SK-N-SH (cell line): Measurements from ENCODE around the gene CKM. TPM values are rescaled to one million over a fixed set of nuclear protein-coding genes. Genes with fewer than 3 reads are reported as not detected.

Experiments used
- CTCF ChIA-PET: fragments of 300-600, 350-600 bp; formaldehyde crosslinking; extraction: SDS; loops from one replicate; lab custom pipeline; 2021; lab: Yijun Ruan, JAX
- POLR2A ChIA-PET: fragments of 350-600 bp; sonication (Branson Sonifier 250); formaldehyde crosslinking; extraction: SDS; loops from one replicate; lab custom pipeline; 2020; ENCODE audit warnings: antibody characterized with exemption, inconsistent platforms; lab: Yijun Ruan, JAX
- DNase-seq: peaks from one replicate; pipeline ENCODE4 v3.0.0; 2012
- H2AFZ ChIP-seq: fragments of 200-600 bp; sonication (generic); 2 replicates; pipeline ENCODE4 v1.8.1; 2016; ENCODE audit warnings: antibody characterized with exemption, mild to moderate bottlenecking, low read depth
- H3F3A ChIP-seq: fragments of 200-600 bp; sonication (generic); replicated peaks from 2 replicates; pipeline ENCODE3; 2016; ENCODE audit warnings: antibody characterized with exemption, mild to moderate bottlenecking; ENCODE audit not compliant: insufficient read depth
- H3K27ac ChIP-seq, 2 experiments: fragments of 200-500 bp in 1 of 2; fragments of 200-600 bp in 1 of 2; sonication (Bioruptor generic) in 1 of 2; sonication (generic), shearing (Covaris generic) in 1 of 2; 2 replicates each; pipeline versions ENCODE4 v1.5.1 to v1.6.1; 2014 to 2016; ENCODE audit warnings: low read depth in 2 of 2, inconsistent platforms in 1 of 2, low read length in 1 of 2, mild to moderate bottlenecking in 1 of 2, mixed read lengths in 1 of 2
- H3K27me3 ChIP-seq: fragments of 200-600 bp; sonication (generic), shearing (Covaris generic); 2 replicates; pipeline ENCODE4 v1.6.1; 2016; ENCODE audit warnings: mixed run types; ENCODE audit not compliant: insufficient read depth
- H3K36me3 ChIP-seq, 2 experiments: fragments of 200-500 bp in 1 of 2; fragments of 200-600 bp in 1 of 2; sonication (Bioruptor generic) in 1 of 2; sonication (generic) in 1 of 2; replicated peaks in 1 of 2; 2 replicates each; pipeline versions ENCODE3 to v1.5.1; 2014 to 2016; ENCODE audit warnings: low read length in 1 of 2, mild to moderate bottlenecking in 1 of 2; ENCODE audit not compliant: insufficient read depth in 2 of 2, control insufficient read depth in 1 of 2
- H3K4me1 ChIP-seq, 2 experiments: fragments of 200-500 bp in 1 of 2; fragments of 200-600 bp in 1 of 2; sonication (Bioruptor generic) in 1 of 2; sonication (generic), shearing (Covaris generic) in 1 of 2; 2 replicates each; pipeline versions ENCODE4 v1.5.1 to v1.6.1; 2014 to 2016; ENCODE audit warnings: low read depth in 1 of 2, low read length in 1 of 2, mixed run types in 1 of 2; ENCODE audit not compliant: insufficient read depth in 2 of 2, control insufficient read depth in 1 of 2
- H3K4me2 ChIP-seq: fragments of 200-600 bp; sonication (generic), shearing (Covaris generic); 2 replicates; pipeline ENCODE4 v1.6.1; 2017; ENCODE audit warnings: mixed run types
- H3K4me3 ChIP-seq, 2 experiments: fragments of 200-500 bp in 1 of 2; fragments of 200-600 bp in 1 of 2; sonication (Bioruptor generic) in 1 of 2; sonication (generic), shearing (Covaris generic) in 1 of 2; 2 replicates each; pipeline versions ENCODE4 v1.5.1 to v1.8.1; 2014 to 2016; ENCODE audit warnings: low read depth in 2 of 2, inconsistent platforms in 1 of 2, low read length in 1 of 2, mild to moderate bottlenecking in 1 of 2, mixed read lengths in 1 of 2, moderate library complexity in 1 of 2
- H3K79me2 ChIP-seq: fragments of 200-600 bp; sonication (generic); 2 replicates; pipeline ENCODE4 v1.8.1; 2017; ENCODE audit warnings: mild to moderate bottlenecking; ENCODE audit not compliant: insufficient read depth
- H3K9ac ChIP-seq: fragments of 200-600 bp; sonication (generic); 2 replicates; pipeline ENCODE4 v1.6.1; 2017; ENCODE audit warnings: mixed run types
- H3K9me2 ChIP-seq: fragments of 200-600 bp; sonication (generic); 2 replicates; pipeline ENCODE4 v1.6.1; 2017; ENCODE audit warnings: mixed run types
- H3K9me3 ChIP-seq: fragments of 200-600 bp; sonication (generic); 2 replicates; pipeline ENCODE4 v1.6.1; 2017; ENCODE audit warnings: mixed run types, mild to moderate bottlenecking, moderate library complexity
- H4K20me1 ChIP-seq: fragments of 200-600 bp; sonication (generic); 2 replicates; pipeline ENCODE4 v1.6.1; 2017; ENCODE audit warnings: mild to moderate bottlenecking, mixed run types; ENCODE audit not compliant: insufficient read depth
- IRF3 ChIP-seq: fragments of 150-350 bp; IDR thresholded peaks from 2 replicates; pipeline ENCODE4 v1.6.1; 2016; ENCODE audit warnings: mild to moderate bottlenecking, low read depth, low read length
- MAX ChIP-seq: IDR thresholded peaks from 2 replicates; pipeline ENCODE4 v1.4.0; 2012; ENCODE audit warnings: low read depth
- PBX3 ChIP-seq: IDR thresholded peaks from 2 replicates; pipeline ENCODE4; 2012
- TAF1 ChIP-seq: IDR thresholded peaks from 2 replicates; pipeline ENCODE4 v1.6.1; 2012; ENCODE audit warnings: low read depth, mild to moderate bottlenecking, low read length, moderate library complexity, borderline replicate concordance
- USF1 ChIP-seq: IDR thresholded peaks from 2 replicates; pipeline ENCODE4 v1.4.0; 2012; ENCODE audit warnings: low read depth, borderline replicate concordance
- WGBS: methylation state at CpG from one replicate; pipeline ENCODE4 v1.1.6; 2017; ENCODE audit warnings: low lambda C conversion rate; 5-methylcytosine and 5-hydroxymethylcytosine counted together
- polyA plus RNA-seq, 3 experiments: library from polyadenylated mRNA; depleted of rRNA; stranded (reverse); fragments of >200 nt; gene quantifications; 2 replicates each; pipeline ENCODE4 v1.2.3, GENCODE V29; 2012

The CKM gene
- polyA plus RNA-seq, 1 of the 3 experiments (the other 2 are of a cell fraction) = 0.05 TPM

- POLR2A ChIA-PET = interaction anchor here (1.4 kb wide), 1 partner anchor 21 kb away, joined by 3 read pairs; no protein-coding TSS in a partner anchor
- Histone ChIP-seq H3F3A (peaks cover 7% of the 10 kb centered on the region), H3K27ac (no peak overlapping the region), H3K4me1 (peaks cover 0 to 7% of the 10 kb centered on the region in 2 experiments; a peak in 1 of 4 replicates), H3K79me2 (no peaks in the 10 kb centered on the region), H3K27me3 (no peaks in the 10 kb centered on the region), H3K4me3 (no peak overlapping the region), H3K9me2 (no peaks in the 10 kb centered on the region), H3K4me2 (no peak overlapping the region), H3K9ac (no peak overlapping the region), H3K9me3 (no peaks in the 10 kb centered on the region), H2AFZ (no peak overlapping the region), H3K36me3 (no peaks in the 10 kb centered on the region), H4K20me1 (no peaks in the 10 kb centered on the region)
- peak; percentile 75 for TF ChIP-seq PBX3
- TF ChIP-seq USF1 = no peak
- WGBS = 11% methylated on average over 5 of the region's 5 CpGs
- CTCF ChIA-PET = no interaction called here
- no peak for DNase-seq
Measured at GRCh38 chr19:45305421-45305820, 17.3 kb downstream of the CKM start.

- Histone ChIP-seq H3K79me2 (no peaks in the 10 kb centered on the region), H3K9me2 (no peaks in the 10 kb centered on the region), H3K9me3 (no peaks in the 10 kb centered on the region), H3K4me1 (peaks cover 0 to 7% of the 10 kb centered on the region in 2 experiments; a peak in 1 of 4 replicates), H4K20me1 (no peaks in the 10 kb centered on the region), H3K4me3 (no peak overlapping the region), H3F3A (peaks cover 7% of the 10 kb centered on the region), H3K27ac (no peak overlapping the region), H3K9ac (no peak overlapping the region), H3K36me3 (no peaks in the 10 kb centered on the region), H3K4me2 (no peak overlapping the region), H2AFZ (no peak overlapping the region), H3K27me3 (no peaks in the 10 kb centered on the region)
- no peak for TF ChIP-seq MAX
- TF ChIP-seq IRF3 = no peak
- no peak for TF ChIP-seq TAF1
- no peak for DNase-seq
- ChIA-PET CTCF (interaction anchor here (1.1 kb wide), 1 partner anchor 10 kb away, joined by 3 read pairs; no protein-coding TSS in a partner anchor), POLR2A (no interaction called here)
- WGBS = 32% methylated on average over 3 of the region's 4 CpGs
Measured at GRCh38 chr19:45305007-45305406, 17.7 kb downstream of the CKM start.
